Naive thymus-derived CD4-positive, alpha-beta T cell (primary cell): ENCODE data around the gene NSL1. TPM values are rescaled to one million over a fixed set of nuclear protein-coding genes. Genes with fewer than 3 reads are reported as not detected.
"Not testable (repeated sequence)": the region's sequence is repeated elsewhere in the genome, so short reads cannot be mapped to it uniquely, and the experiment has no call there.

ENCODE experiments used
- ATAC-seq: fragments of 150-1000 bp; cut with Tn5 transposase; 2 replicates; pipeline ENCODE4 v1.10.0; 2021; ENCODE audit warnings: mild to moderate bottlenecking, moderate library complexity
- CTCF ChIA-PET: fragments of 350-600 bp; sonication (Branson Sonifier 250); formaldehyde crosslinking; loops from one replicate; lab custom pipeline; 2021; ENCODE audit warnings: antibody characterized with exemption; lab: Charles Lee
- POLR2A ChIA-PET: fragments of 350-600 bp; sonication (Branson Sonifier 250); formaldehyde crosslinking; loops from one replicate; lab custom pipeline; 2021; ENCODE audit warnings: antibody characterized with exemption, inconsistent platforms; lab: Charles Lee
- DNase-seq, 9 donors: peaks; one replicate each; pipeline versions ENCODE4 v3.0.0 to v3.0.0-alpha.2; 2020 to 2022; ENCODE audit warnings: mixed read lengths in 1 of 9
- H3K27ac ChIP-seq: one replicate; pipeline ENCODE4 v1.7.0; 2013; ENCODE audit warnings: mild to moderate bottlenecking, low read depth, low read length, moderate library complexity
- H3K27me3 ChIP-seq, 2 donors: one replicate each; pipeline ENCODE4 v1.7.0; 2013; ENCODE audit warnings: low read length in 2 of 2, mild to moderate bottlenecking in 2 of 2, moderate library complexity in 2 of 2; ENCODE audit not compliant: control insufficient read depth in 2 of 2, insufficient read depth in 2 of 2
- H3K36me3 ChIP-seq, 3 experiments: 1 replicate in 2 of 3; 2 replicates in 1 of 3; pipeline ENCODE4 v1.7.0; 2013; ENCODE audit warnings: low read length in 3 of 3, mild to moderate bottlenecking in 3 of 3, moderate library complexity in 1 of 3; ENCODE audit not compliant: insufficient read depth in 3 of 3, control insufficient read depth in 2 of 3
- H3K4me1 ChIP-seq, 2 donors: one replicate each; pipeline ENCODE4 v1.7.0; 2013; ENCODE audit warnings: low read length in 2 of 2, mild to moderate bottlenecking in 2 of 2, moderate library complexity in 1 of 2; ENCODE audit not compliant: control insufficient read depth in 2 of 2, insufficient read depth in 2 of 2
- H3K4me3 ChIP-seq: 2 replicates; pipeline ENCODE4 v1.7.0; 2013; ENCODE audit warnings: mild to moderate bottlenecking, low read length
- H3K9me3 ChIP-seq, 3 experiments: 1 replicate in 2 of 3; 2 replicates in 1 of 3; pipeline ENCODE4 v1.7.0; 2013; ENCODE audit warnings: low read length in 3 of 3; ENCODE audit not compliant: control insufficient read depth in 2 of 3
- H3K27ac Mint-ChIP-seq, 9 donors: one replicate each; pipeline ENCODE4 v1.8.0; 2020 to 2022; ENCODE audit warnings: mixed read lengths in 9 of 9, mild to moderate bottlenecking in 8 of 9, moderate library complexity in 5 of 9, inconsistent platforms in 2 of 9
- H3K27me3 Mint-ChIP-seq, 5 donors: one replicate each; pipeline ENCODE4 v1.8.0; 2021 to 2022; ENCODE audit warnings: mixed read lengths in 5 of 5, mild to moderate bottlenecking in 1 of 5
- H3K36me3 Mint-ChIP-seq, 5 donors: one replicate each; pipeline ENCODE4 v1.8.0; 2020 to 2022; ENCODE audit warnings: mixed read lengths in 5 of 5, mild to moderate bottlenecking in 3 of 5, inconsistent platforms in 1 of 5
- H3K4me1 Mint-ChIP-seq, 7 donors: one replicate each; pipeline ENCODE4 v1.8.0; 2020 to 2022; ENCODE audit warnings: mixed read lengths in 7 of 7, mild to moderate bottlenecking in 3 of 7, inconsistent platforms in 1 of 7
- H3K4me3 Mint-ChIP-seq, 10 donors: one replicate each; pipeline ENCODE4 v1.8.0; 2020 to 2022; ENCODE audit warnings: mild to moderate bottlenecking in 10 of 10, mixed read lengths in 10 of 10, moderate library complexity in 6 of 10, inconsistent platforms in 2 of 10
- H3K9me3 Mint-ChIP-seq, 11 donors: one replicate each; pipeline ENCODE4 v1.8.0; 2020 to 2022; ENCODE audit warnings: mixed read lengths in 11 of 11, mild to moderate bottlenecking in 4 of 11, inconsistent platforms in 1 of 11, moderate library complexity in 1 of 11
- intact Hi-C, 2 donors: fragments of 100-400 bp; cut with micrococcal nuclease; formaldehyde crosslinking; loops; one replicate each; pipeline ENCODE4 v1.15.1; 2023
- polyA plus RNA-seq, 2 donors: library from polyadenylated mRNA; unstranded; fragments of 300-500 nt; fragmentation: Illumina TruSeq; gene quantifications; one replicate each; pipeline ENCODE4 v1.2.3, GENCODE V29; 2021
- total RNA-seq, 6 experiments: library from RNA in 5 of 6; stranded (reverse) in 5 of 6; gene quantifications; 1 replicate in 5 of 6; 2 replicates in 1 of 6; pipeline ENCODE4 v1.2.3 and lab custom pipeline; 2021 to 2026

The NSL1 gene
- total and polyA plus RNA-seq, 7 experiments from 2014 or later = 22.3 to 79.3 (median 37.7) TPM

DNA sequence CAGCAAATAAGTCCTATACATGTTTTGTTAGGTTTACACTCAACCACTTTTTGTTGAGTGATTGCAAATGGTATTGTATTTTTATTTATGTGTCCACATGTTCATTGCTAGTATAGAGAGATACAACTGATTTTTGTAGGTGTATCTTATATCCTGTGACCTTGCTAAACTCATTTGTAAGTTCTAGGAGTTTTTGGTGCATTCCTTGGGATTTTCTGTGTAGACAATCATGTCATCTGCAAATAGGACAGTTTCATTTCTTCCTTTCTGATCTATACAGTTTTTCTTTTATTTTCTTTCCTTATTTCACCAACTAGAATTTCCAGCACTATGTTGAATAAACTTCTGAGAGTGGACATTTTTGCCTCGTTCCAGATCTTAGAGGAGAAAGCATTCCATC, 75.4 kb downstream of the NSL1 start:
- Mint-ChIP-seq H3K4me3 (no peak overlapping the region), H3K9me3 (peaks cover 0 to 5% (median 0%) of the 10 kb centered on the region in 11 donors), H3K27ac (no peak overlapping the region), H3K36me3 (peaks cover 0 to 3% (median 0%) of the 10 kb centered on the region in 5 donors), H3K27me3 (peaks cover 0 to 24% (median 6%) of the 10 kb centered on the region in 5 donors), H3K4me1 (peaks cover 0 to 25% (median 0%) of the 10 kb centered on the region in 7 donors)
- H3K9me3 ChIP-seq = no peaks in the 10 kb centered on the region
- no peaks in the 10 kb centered on the region for H3K4me1 ChIP-seq
- ATAC-seq (no peak), DNase-seq (no peak)
- H3K27me3 ChIP-seq = no peaks in the 10 kb centered on the region
- ChIA-PET CTCF (interaction anchor here (0.7 kb wide), 1 partner anchor 144 kb away, joined by 3 read pairs; no protein-coding TSS in a partner anchor), POLR2A (no interaction called here)
- H3K27ac ChIP-seq = no peak overlapping the region
- no peak overlapping the region for H3K4me3 ChIP-seq
- intact Hi-C loops = no loop called here
- no peaks in the 10 kb centered on the region for H3K36me3 ChIP-seq

GRCh38 chr1:212713465-212714136, 78.0 kb downstream of the NSL1 start:
- DNase-seq = no peak
- no peaks in the 10 kb centered on the region for H3K9me3 ChIP-seq
- H3K27ac ChIP-seq = no peak overlapping the region
- no peaks in the 10 kb centered on the region for H3K27me3 ChIP-seq
- no peaks in the 10 kb centered on the region for H3K4me1 ChIP-seq
- Mint-ChIP-seq H3K27me3 (peaks cover 0 to 27% (median 5%) of the 10 kb centered on the region in 5 donors), H3K9me3 (peaks cover 0 to 2% (median 0%) of the 10 kb centered on the region in 11 donors), H3K36me3 (peaks cover 0 to 2% (median 0%) of the 10 kb centered on the region in 5 donors), H3K4me3 (no peak overlapping the region), H3K4me1 (peaks cover 0 to 25% (median 0%) of the 10 kb centered on the region in 7 donors), H3K27ac (no peak overlapping the region)
- no peaks in the 10 kb centered on the region for H3K36me3 ChIP-seq
- POLR2A ChIA-PET = no interaction called here
- intact Hi-C loops = no loop called here
- H3K4me3 ChIP-seq = no peak overlapping the region
- no peak for ATAC-seq
- CTCF ChIA-PET = no interaction called here

DNA sequence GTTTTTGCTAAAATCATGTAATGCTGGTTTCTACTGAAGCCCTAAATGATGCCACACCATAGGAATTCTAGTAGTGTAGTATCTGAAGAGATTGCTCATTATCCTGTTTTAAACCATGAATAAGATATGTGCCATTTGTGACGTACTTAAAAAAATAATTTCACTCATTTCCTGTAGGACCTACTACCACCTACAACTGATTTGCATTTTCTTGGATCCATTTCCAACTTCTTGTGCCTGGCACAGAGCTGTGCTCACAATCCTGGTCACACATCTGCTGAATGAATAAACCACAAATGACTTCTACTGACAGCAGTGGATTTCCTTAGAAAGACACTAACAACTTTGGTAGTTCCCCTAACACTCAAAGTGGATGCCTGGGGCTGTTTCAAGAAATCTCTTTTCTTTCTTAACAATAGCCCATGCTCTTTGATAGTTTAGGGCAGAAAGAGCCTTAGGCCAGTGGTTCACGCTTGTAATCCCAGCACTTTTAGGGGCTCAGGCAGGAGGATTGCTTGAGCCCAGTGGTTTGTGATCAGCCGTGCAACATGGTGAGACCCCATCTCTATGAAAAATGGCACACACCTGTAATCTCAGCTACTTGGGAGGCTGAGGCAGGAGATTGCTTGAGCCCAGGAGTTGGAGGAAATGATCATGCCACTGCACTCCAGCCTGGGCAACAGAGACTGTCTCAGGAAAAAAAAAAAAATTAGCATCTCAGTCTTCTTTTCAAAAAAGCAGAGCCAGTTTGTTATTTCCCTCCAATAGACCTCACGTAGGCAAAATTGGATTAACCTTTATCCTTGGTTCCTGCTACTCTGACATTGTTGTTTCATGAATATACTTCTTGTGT, 78.9 kb downstream of the NSL1 start:
- no peaks in the 10 kb centered on the region for H3K36me3 Mint-ChIP-seq
- ChIA-PET POLR2A (no interaction called here), CTCF (no interaction called here)
- H3K36me3 ChIP-seq = no peaks in the 10 kb centered on the region
- no peak overlapping the region for H3K4me3 Mint-ChIP-seq
- intact Hi-C loops = no loop called here
- no peak for DNase-seq
- no peak for ATAC-seq
- H3K9me3 Mint-ChIP-seq = no peaks in the 10 kb centered on the region
- no peaks in the 10 kb centered on the region for H3K9me3 ChIP-seq
- no peaks in the 10 kb centered on the region for H3K27me3 ChIP-seq
- peak overlapping the region in 1 of 9 donors; percentile 33 for H3K27ac Mint-ChIP-seq
- no peaks in the 10 kb centered on the region for H3K4me1 ChIP-seq
- no peak overlapping the region for H3K27ac ChIP-seq
- peaks cover 0 to 20% (median 0%) of the 10 kb centered on the region in 5 donors for H3K27me3 Mint-ChIP-seq
- no peak overlapping the region for H3K4me3 ChIP-seq
- H3K4me1 Mint-ChIP-seq = peaks cover 0 to 23% (median 0%) of the 10 kb centered on the region in 7 donors

DNA sequence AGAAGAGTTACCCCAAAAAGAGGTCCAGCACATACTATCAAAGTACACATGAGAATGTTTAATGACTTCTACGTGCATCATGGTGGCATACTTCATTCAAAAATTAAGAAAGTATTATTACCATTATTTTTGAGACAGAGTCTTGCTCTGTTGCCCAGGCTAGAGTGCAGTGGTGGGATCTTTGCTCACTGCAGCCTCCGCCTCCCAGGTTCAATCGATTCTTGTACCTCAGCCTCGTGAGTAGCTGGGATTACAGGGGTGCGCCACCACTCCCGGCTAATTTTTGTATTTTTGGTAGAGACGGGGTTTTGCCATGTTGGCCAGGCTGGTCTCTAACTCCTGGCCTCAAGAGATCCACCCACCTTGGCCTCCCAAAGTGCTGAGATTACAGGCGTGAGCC, 79.6 kb downstream of the NSL1 start:
- H3K27ac Mint-ChIP-seq = peak overlapping the region in 1 of 9 donors; percentile 33
- H3K9me3 Mint-ChIP-seq, H3K27ac ChIP-seq, DNase-seq, H3K36me3 Mint-ChIP-seq, H3K9me3 ChIP-seq, H3K36me3 ChIP-seq, H3K4me3 Mint-ChIP-seq, POLR2A ChIA-PET, intact Hi-C loops, H3K27me3 ChIP-seq, H3K4me1 ChIP-seq, H3K4me3 ChIP-seq, CTCF ChIA-PET, ATAC-seq: not testable (repeated sequence)
- H3K27me3 Mint-ChIP-seq = peaks cover 0 to 17% (median 0%) of the 10 kb centered on the region in 5 donors
- H3K4me1 Mint-ChIP-seq = peaks cover 0 to 23% (median 0%) of the 10 kb centered on the region in 7 donors

GRCh38 chr1:212710566-212710965, 81.0 kb downstream of the NSL1 start:
- H3K27me3 ChIP-seq = no peaks in the 10 kb centered on the region
- ChIA-PET POLR2A (interaction anchor here (0.5 kb wide), 1 partner anchor 21 kb away, joined by 4 read pairs; no protein-coding TSS in a partner anchor), CTCF (no interaction called here)
- Mint-ChIP-seq H3K27me3 (peaks cover 0 to 12% (median 0%) of the 10 kb centered on the region in 5 donors), H3K27ac (no peak overlapping the region), H3K4me1 (peaks cover 0 to 23% (median 0%) of the 10 kb centered on the region in 7 donors), H3K36me3 (no peaks in the 10 kb centered on the region), H3K9me3 (no peaks in the 10 kb centered on the region), H3K4me3 (no peak overlapping the region)
- intact Hi-C loops = no loop called here
- no peaks in the 10 kb centered on the region for H3K4me1 ChIP-seq
- no peaks in the 10 kb centered on the region for H3K36me3 ChIP-seq
- no peak overlapping the region for H3K27ac ChIP-seq
- ATAC-seq (no peak), DNase-seq (no peak)
- no peaks in the 10 kb centered on the region for H3K9me3 ChIP-seq
- H3K4me3 ChIP-seq = no peak overlapping the region

DNA sequence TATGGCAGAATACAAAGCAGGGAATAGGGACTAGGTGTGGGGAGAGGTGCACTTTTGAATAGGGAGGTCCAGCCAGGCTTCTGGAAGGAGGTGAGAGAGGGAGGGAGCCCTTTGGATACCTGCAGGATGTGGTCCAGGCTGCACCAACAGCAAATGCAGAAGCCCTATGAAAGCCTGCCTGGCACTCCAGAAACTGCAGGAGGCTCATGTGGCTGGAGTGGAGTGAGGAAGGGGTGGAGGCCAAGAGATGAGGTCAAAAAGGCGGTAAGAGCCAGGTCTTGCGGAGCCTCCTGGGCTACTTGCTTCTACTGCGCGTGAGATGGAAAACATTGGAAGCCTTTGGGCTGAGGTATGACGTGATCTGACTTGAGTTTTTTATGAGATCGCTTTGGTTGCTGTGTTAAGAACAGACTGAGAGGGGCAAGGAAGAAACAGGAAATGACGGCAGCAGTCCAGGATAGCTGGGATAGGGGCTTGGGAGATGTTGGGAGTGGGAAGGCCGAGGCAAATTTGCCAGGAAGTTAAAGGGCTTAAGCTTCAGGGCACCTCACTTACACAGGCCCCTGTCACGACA, 87.5 kb downstream of the NSL1 start:
- Mint-ChIP-seq H3K27ac (peak overlapping the region in 4 of 9 donors; percentile 20 to 40 (median 36)), H3K4me3 (no peak overlapping the region), H3K27me3 (peaks cover 0 to 23% (median 0%) of the 10 kb centered on the region in 5 donors), H3K9me3 (no peaks in the 10 kb centered on the region), H3K4me1 (peaks cover 13 to 30% (median 19%) of the 10 kb centered on the region in 7 donors), H3K36me3 (no peaks in the 10 kb centered on the region)
- no peak overlapping the region for H3K4me3 ChIP-seq
- H3K9me3 ChIP-seq = no peaks in the 10 kb centered on the region
- no peaks in the 10 kb centered on the region for H3K27me3 ChIP-seq
- CTCF ChIA-PET = interaction anchor here (0.7 kb wide), 1 partner anchor 1226 kb away, joined by 3 read pairs; no protein-coding TSS in a partner anchor
- ATAC-seq (no peak), DNase-seq (no peak)
- no peak overlapping the region for H3K27ac ChIP-seq
- intact Hi-C loops = loop anchor here in 1 of 2 donors (5.0 kb wide), 2 partner anchors 33 to 147 kb away; no protein-coding TSS in a partner anchor
- H3K36me3 ChIP-seq = no peaks in the 10 kb centered on the region
- H3K4me1 ChIP-seq = peaks cover 0 to under 1% of the 10 kb centered on the region in 2 donors
- POLR2A ChIA-PET = no interaction called here
